NOMO-1 (cell line): ENCODE results near the gene ULBP3.
"Not testable (repeated sequence)": the region's sequence is repeated elsewhere in the genome, so short reads cannot be mapped to it uniquely, and the experiment has no call there.

Source experiments
- DNase-seq, 2 experiments: peaks; one replicate each; lab custom pipeline; 2025; ENCODE audit not compliant: unreplicated experiment in 2 of 2; lab: John Stamatoyannopoulos, UW

The ULBP3 gene

GRCh38 chr6:150076196-150076893 is 7.4 kb upstream of the ULBP3 start:
- no peak for DNase-seq

GRCh38 chr6:150075034-150075421 is 6.1 kb upstream of the ULBP3 start:
- no peak for DNase-seq

GRCh38 chr6:150074396-150075033 is 5.6 kb upstream of the ULBP3 start:
- not testable (repeated sequence) for DNase-seq

GRCh38 chr6:150072201-150072600 is 3.3 kb upstream of the ULBP3 start:
- DNase-seq = peak; percentile 65 to 71

- no peak for DNase-seq
Measured at GRCh38 chr6:150070236-150070818, 1.4 kb upstream of the ULBP3 start.

GRCh38 chr6:150069706-150070105 is 785 bp upstream of the ULBP3 start:
- no peak for DNase-seq

- DNase-seq = no peak
Measured at GRCh38 chr6:150068151-150068550, 770 bp downstream of the ULBP3 start.

GRCh38 chr6:150065083-150065482 is 3.8 kb downstream of the ULBP3 start:
- DNase-seq = no peak

GRCh38 chr6:150063640-150064039 is 5.3 kb downstream of the ULBP3 start:
- no peak for DNase-seq

GRCh38 chr6:150059973-150060372 is 8.9 kb downstream of the ULBP3 start:
- not testable (repeated sequence) for DNase-seq

- DNase-seq = no peak
Measured at GRCh38 chr6:150058986-150059385, 9.9 kb downstream of the ULBP3 start.

- DNase-seq = no peak
Measured at GRCh38 chr6:150058231-150058792, 10.6 kb downstream of the ULBP3 start.

- DNase-seq = no peak
Measured at GRCh38 chr6:150057501-150057951, 11.4 kb downstream of the ULBP3 start.

GRCh38 chr6:150056916-150057315 is 12.0 kb downstream of the ULBP3 start:
- no peak for DNase-seq

GRCh38 chr6:150056156-150056555 is 12.8 kb downstream of the ULBP3 start:
- no peak for DNase-seq

GRCh38 chr6:150055131-150055530 is 13.8 kb downstream of the ULBP3 start:
- DNase-seq = no peak

- no peak for DNase-seq
Measured at GRCh38 chr6:150053450-150053849, 15.5 kb downstream of the ULBP3 start.

GRCh38 chr6:150050846-150051245 is 18.1 kb downstream of the ULBP3 start:
- DNase-seq = no peak

- no peak for DNase-seq
Measured at GRCh38 chr6:150048099-150048498, 20.8 kb downstream of the ULBP3 start.

GRCh38 chr6:150046943-150047342 is 22.0 kb downstream of the ULBP3 start:
- DNase-seq = no peak

- DNase-seq = no peak
Measured at GRCh38 chr6:150044621-150045145, 24.2 kb downstream of the ULBP3 start.
